GM04503 (cell line): Measurements from ENCODE around the gene TRIM71.

ENCODE experiments used
- DNase-seq: peaks from one replicate; pipeline ENCODE4 v3.0.0-alpha.2; 2012; ENCODE audit warnings: low read depth

TRIM71 gene

DNA sequence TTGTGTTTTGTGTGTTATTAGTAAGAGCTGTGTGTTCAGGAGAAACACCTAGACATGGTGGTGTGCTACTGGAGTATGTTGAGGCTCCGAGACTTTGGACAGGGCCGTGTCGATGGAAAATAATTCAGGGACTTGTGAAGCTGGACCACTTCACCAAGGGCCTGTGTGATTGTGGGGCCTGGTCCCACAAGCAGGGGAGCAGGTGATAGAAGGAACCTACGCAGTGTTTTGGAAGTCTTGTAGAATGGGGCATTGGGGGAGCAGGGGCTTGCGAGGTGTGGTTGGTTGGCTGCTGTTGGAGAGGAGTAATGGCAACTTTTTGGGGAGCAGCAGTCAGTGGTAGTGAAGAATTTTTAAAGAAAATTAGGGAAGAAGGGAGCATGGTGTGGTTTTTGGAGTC, 48.7 kb downstream of the TRIM71 start:
- DNase-seq = no peak

DNA sequence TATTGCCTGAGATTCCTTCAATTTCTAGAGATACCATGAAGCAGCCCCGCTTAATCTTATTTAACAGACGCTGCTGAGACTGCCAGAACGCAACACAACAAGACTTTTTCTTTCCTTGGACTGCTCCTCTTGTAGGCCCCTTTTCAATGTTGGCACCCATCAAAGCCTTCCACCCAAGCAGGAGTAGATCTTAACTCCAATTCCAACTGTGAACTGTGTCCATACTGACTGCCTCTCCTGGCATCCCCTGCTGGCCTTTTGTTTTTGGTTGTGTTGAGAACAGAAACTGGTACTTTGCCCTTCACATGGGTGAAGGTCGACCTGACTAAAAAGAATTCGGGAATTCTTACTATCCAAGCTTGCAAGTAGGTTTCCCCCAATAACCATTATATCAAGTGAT, 50.2 kb downstream of the TRIM71 start:
- no peak for DNase-seq

GRCh38 chr3:32868719-32869512, 51.1 kb downstream of the TRIM71 start:
- no peak for DNase-seq

- no peak for DNase-seq
These were observed 51.8 kb downstream of the TRIM71 start for GRCh38 chr3:32869513-32870047.

DNA sequence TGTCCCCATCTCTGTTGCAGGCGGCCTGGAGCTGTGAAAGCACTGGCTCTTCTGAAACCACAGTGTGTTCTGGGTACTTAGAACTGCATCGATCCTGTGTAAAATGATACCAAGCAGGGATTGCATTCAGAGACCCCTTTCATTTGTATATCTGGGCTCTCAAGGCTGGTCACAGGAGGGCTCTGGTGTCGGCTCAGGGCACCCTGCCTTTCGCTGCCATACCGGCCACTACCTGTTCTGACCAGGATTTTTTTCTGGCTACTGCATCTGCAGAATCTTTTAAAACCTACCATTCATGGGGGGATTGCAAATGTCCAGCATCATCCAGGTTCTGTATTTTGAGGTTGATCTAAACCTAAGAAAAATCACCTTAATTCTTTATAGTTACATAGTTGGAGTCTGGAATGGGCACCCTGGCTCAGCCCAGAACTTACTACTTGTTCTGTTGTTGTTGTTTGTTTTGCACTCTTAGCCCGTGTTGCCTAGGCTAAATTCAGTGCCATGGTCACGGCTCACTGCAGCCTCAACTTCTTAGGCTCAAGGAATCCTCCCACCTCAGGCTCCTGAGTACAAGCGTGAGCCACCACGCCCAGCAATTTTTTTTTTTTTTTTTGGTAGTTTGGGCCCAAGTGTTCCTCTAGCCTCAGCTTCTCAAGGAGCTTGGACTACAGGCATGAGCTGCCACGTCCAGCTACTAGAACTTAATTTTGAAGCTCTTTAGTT, 52.7 kb downstream of the TRIM71 start:
- DNase-seq = no peak

- DNase-seq = no peak
These were observed 53.5 kb downstream of the TRIM71 start for GRCh38 chr3:32871273-32871672.

GRCh38 chr3:32872487-32873382, 54.9 kb downstream of the TRIM71 start:
- DNase-seq = peak; percentile 17

DNA sequence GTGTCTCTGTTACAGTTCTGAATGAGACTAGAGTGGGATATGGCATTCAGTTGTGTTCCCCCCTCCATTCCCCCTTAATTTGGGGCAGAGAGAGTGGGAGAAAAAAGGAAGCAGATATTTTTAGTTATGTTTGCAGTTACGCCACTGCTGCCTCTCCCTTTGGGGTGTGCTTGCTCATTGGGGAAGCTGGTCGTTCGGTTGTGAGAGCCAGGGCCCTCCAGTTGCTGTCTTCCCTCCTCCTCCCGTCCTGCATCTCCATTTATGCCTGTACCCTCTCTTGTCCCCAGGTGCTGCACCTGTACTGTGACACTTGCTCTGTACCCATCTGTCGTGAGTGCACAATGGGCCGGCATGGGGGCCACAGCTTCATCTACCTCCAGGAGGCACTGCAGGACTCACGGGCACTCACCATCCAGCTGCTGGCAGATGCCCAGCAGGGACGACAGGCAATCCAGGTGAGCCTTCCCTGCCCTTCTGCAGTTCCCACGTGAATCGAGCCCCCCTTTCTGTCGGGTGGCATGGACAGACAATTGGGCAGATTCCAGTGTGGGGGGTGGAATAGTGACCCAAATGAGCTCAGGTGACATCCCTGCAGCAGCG, 55.8 kb downstream of the TRIM71 start:
- DNase-seq = no peak

- DNase-seq = no peak
These were observed 59.1 kb downstream of the TRIM71 start for GRCh38 chr3:32876920-32877319.

- no peak for DNase-seq
These were observed 59.8 kb downstream of the TRIM71 start for GRCh38 chr3:32877598-32877997.

DNA sequence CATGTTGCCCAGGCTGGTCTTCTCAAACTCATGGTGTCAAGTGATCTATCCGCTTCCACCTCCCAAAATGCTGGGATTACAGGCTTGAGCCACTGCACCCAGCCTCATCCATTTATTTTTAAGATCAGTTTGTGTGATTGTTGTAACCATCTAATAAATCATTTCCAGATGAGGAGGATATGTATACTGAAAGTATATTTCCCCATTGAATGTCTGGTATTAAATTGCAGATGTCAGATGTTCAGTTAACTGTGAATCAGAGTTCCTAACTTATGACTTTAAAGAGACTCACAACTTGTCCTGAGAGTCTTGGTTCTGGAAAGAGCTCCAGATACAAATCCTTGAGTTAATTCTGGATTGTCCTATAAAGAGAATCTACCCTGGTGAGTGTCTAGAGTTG, 62.4 kb downstream of the TRIM71 start:
- no peak for DNase-seq

- DNase-seq = no peak
These were observed 63.8 kb downstream of the TRIM71 start for GRCh38 chr3:32881624-32882023.

- no peak for DNase-seq
These were observed 64.4 kb downstream of the TRIM71 start for GRCh38 chr3:32882189-32882588.

GRCh38 chr3:32882603-32883025, 64.8 kb downstream of the TRIM71 start:
- DNase-seq = no peak

DNA sequence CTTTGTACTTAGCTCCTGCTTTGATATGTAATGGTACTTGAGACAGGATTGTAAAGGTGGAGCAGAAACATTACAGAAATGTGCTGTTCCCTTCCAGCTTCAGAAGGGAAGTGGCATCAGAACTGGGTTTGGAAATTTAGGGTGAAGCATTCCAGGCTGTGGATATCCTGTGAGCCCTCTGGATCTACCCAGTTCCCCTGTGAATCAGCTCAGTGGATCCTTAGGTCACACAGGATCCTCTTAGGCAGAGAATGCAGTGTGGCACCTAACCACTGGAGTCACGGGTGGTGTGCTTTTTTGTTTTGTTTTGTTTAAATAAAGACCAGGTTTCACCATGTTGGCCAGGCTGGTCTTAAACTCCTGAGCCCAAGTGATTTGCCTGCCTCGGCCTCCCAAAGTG, 66.0 kb downstream of the TRIM71 start:
- no peak for DNase-seq

- no peak for DNase-seq
These were observed 66.8 kb downstream of the TRIM71 start for GRCh38 chr3:32884591-32884990.

DNA sequence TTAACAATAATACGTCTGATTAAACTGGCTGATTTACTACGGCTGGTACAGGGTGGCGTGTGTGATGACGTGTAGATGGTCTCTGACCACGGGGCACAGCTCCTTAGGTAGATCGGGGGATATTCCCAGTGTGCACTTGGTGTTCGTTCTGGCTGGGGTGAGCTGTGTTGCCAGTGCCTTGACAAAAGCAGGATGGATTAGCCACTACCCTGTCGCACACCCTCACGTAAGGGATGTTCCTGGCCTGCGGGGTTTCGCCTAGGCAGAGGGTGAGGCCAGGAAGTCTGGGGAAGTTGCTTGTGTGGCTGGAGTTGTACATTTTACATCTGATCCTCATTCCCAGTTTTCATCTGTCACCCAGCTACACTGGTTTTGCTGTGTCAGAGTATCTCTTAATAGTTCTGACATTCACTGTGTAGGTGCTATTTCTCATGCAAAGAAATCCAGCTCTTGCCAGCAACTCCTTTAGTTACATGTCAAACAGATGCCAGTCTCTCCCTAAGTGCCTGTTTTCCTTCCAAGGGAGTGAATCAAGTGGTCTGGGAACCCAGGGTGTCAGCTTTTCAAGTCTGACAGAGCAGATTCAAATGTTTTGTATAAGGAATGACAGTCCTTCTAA, 67.6 kb downstream of the TRIM71 start:
- no peak for DNase-seq

GRCh38 chr3:32886296-32886695, 68.5 kb downstream of the TRIM71 start:
- no peak for DNase-seq

GRCh38 chr3:32886911-32887310, 69.1 kb downstream of the TRIM71 start:
- no peak for DNase-seq

DNA sequence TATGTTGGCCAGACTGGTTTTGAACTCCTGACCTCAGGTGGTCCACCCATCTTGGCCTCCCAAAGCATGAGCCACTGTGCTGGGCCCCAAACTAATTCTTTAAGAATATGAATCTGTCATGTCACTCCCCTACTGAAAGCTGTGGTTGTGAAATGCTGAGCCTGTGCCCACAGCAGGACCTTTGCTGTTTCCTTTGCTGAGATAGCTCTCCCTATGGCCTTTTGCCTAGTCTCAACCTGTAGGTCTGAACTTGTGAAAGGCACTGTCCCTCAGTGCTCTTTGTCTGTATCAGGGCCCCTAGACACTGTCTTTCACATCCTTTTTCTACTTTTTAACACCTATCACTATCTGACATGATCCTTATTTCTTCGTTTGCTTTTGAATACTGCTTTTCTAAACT, 70.9 kb downstream of the TRIM71 start:
- no peak for DNase-seq
